ENCODE measurements around the gene MATN3.

MATN3 gene

GRCh38 chr2:19993731-19994130 lies 18.7 kb downstream of the MATN3 start:
- no peak for DNase-seq

GRCh38 chr2:19991895-19992294 lies 20.6 kb downstream of the MATN3 start:
- DNase-seq, result no peak

GRCh38 chr2:19990416-19990728 lies 22.1 kb downstream of the MATN3 start:
- no peak for DNase-seq

GRCh38 chr2:19989667-19990415 lies 22.6 kb downstream of the MATN3 start, which contains the start of gene WDR35:
Gene WDR35, minus strand, starts transcription at chr2:19990105. Its CDS starts 90 bp downstream, at chr2:19990015.
- peak; percentile 89 for DNase-seq

GRCh38 chr2:19989342-19989666 lies 23.2 kb downstream of the MATN3 start:
- no peak for DNase-seq

- no peak for DNase-seq
Observed at GRCh38 chr2:19988600-19988999, 23.9 kb downstream of the MATN3 start.

- no peak for DNase-seq
Observed at GRCh38 chr2:19987936-19988335, 24.5 kb downstream of the MATN3 start.

- DNase-seq, result peak; percentile 13
Observed at GRCh38 chr2:19982268-19982667, 30.2 kb downstream of the MATN3 start.

- no peak for DNase-seq
Observed at GRCh38 chr2:19979932-19980331, 32.5 kb downstream of the MATN3 start.

GRCh38 chr2:19973466-19973865 lies 39.0 kb downstream of the MATN3 start:
- no peak for DNase-seq

GRCh38 chr2:19971691-19972090 lies 40.8 kb downstream of the MATN3 start:
- no peak for DNase-seq

GRCh38 chr2:19963386-19963785 lies 49.1 kb downstream of the MATN3 start:
- no peak for DNase-seq

GRCh38 chr2:19955544-19956422 lies 56.7 kb downstream of the MATN3 start:
- peak; percentile 77 for DNase-seq

- DNase-seq, result peak; percentile 71
Observed at GRCh38 chr2:19949071-19949470, 63.4 kb downstream of the MATN3 start.

GRCh38 chr2:19947184-19947940 lies 65.1 kb downstream of the MATN3 start:
- peak; percentile 31 for DNase-seq

- DNase-seq, result no peak
Observed at GRCh38 chr2:19944205-19944845, 68.1 kb downstream of the MATN3 start.

- DNase-seq, result no peak
Observed at GRCh38 chr2:19943189-19943588, 69.3 kb downstream of the MATN3 start.

- no peak for DNase-seq
Observed at GRCh38 chr2:19942199-19942598, 70.3 kb downstream of the MATN3 start.

All from fibroblast of skin of scalp (primary cell).